ENCODE measurements around the gene SCEL. TPM values are rescaled to one million over a fixed set of nuclear protein-coding genes. Genes with fewer than 3 reads are reported as not detected.

Gene SCEL
- total RNA-seq, 4 donors from 2014 or later = 0.13 to 1.7 (median 0.29) TPM; not detected in 1

DNA sequence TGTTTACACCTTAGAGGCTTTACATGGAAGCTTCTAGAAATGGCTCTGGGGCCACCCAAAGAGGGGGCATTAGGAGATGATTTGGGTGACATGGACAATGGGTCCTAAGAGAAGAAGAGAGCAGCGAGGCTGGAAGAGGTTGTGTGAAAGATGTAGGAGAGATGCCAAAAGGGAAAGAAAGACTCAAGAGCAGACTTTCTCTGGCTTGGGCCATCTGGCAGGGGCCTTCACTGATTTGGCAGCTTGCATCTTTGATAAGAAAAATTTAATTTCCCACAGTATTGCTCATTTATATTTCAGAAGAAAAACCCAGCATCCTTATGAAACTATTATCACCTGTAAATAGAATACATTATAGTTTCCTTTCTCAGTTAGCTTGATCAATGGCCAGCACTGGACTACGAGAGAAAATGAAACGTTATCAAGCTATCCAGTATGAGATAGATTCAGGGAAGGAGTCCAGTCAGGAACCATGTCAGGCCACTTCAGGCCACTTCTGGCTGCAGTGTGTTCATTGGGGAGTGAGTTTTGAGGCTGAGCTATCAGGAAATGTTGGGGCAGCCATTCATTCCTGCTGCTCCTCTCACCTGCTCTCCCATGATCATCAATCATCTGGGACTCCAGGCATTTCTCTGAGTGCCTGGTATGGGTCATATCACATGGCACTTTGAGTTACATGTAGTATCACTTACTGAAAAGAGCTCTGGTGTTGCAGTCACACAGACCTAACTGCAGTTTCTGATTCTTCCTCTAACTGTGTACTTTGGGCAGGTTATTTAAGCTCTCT, 10.3 kb downstream of the SCEL start:
- 80% methylated on average over 3 of the region's 3 CpGs for WGBS
- Histone ChIP-seq H3K9me3 (no peaks in the 10 kb centered on the region), H3K36me3 (no peaks in the 10 kb centered on the region), H3K4me3 (no peak overlapping the region), H3K27me3 (no peaks in the 10 kb centered on the region), H3K4me1 (peaks cover 12 to 17% (median 15%) of the 10 kb centered on the region in 4 donors), H3K27ac (replicated peaks in 1 of 4) (no peak overlapping the region)
- DNase-seq (ENCODE audit: extremely low spot score) = peak; percentile 39
- intact Hi-C loops (cut with DNase I) = no loop called here
- TF ChIP-seq POLR2AphosphoS5 (IDR thresholded peaks at IDR 0.05) (no peak), EP300 (IDR thresholded peaks at IDR 0.05) (no peak), POLR2A (IDR thresholded peaks at IDR 0.05; ENCODE audit: low read depth) (no peak)
- TF ChIP-seq, protein P1, sequence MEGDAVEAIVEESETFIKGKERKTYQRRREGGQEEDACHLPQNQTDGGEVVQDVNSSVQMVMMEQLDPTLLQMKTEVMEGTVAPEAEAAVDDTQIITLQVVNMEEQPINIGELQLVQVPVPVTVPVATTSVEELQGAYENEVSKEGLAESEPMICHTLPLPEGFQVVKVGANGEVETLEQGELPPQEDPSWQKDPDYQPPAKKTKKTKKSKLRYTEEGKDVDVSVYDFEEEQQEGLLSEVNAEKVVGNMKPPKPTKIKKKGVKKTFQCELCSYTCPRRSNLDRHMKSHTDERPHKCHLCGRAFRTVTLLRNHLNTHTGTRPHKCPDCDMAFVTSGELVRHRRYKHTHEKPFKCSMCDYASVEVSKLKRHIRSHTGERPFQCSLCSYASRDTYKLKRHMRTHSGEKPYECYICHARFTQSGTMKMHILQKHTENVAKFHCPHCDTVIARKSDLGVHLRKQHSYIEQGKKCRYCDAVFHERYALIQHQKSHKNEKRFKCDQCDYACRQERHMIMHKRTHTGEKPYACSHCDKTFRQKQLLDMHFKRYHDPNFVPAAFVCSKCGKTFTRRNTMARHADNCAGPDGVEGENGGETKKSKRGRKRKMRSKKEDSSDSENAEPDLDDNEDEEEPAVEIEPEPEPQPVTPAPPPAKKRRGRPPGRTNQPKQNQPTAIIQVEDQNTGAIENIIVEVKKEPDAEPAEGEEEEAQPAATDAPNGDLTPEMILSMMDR (IDR thresholded peaks at IDR 0.05) = no peak

DNA sequence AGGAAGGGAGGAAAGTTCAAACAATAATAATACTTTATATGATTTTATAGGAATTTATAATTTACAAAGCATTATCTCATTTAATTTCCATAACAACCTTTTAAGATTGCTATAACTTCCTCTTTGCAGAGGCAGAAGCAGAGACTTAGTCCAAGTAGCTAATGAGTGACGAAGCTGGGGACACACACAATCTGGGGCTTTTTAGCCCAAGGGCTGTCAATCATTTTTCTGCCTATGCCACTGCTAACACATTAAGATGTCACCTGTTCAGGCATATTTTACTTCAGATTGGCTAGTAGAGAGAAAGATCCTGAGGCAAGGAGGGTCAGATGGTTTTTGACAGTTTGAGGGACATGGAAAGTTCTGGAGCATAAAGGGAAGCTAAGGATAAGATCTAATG, 12.6 kb downstream of the SCEL start:
- no peak overlapping the region for H3K27ac ChIP-seq (replicated peaks in 1 of 4)
- 100% methylated on average over 1 of the region's 1 CpG for WGBS
- no peak for TF ChIP-seq EP300 (IDR thresholded peaks at IDR 0.05)

DNA sequence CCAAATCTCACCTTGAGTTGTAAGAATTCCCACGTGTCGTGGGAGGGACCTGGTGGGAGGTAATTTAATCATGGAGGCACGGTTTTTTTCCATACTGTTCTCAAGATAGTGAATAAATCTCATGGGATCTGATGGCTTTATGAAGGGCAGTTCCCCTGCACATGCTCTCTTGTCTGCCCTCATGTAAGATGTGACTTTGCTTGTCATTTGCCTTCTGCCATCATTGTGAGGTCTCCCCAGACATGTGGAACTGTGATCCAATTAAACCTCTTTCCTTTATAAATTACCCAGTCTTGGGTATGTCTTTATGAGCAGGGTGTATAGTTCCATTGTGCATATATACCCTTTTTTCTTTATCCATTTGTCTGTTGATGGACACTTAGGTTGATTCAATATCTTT, 13.1 kb downstream of the SCEL start:
- H3K27me3 ChIP-seq = no peaks in the 10 kb centered on the region

More for the DNA sequence above, 12.6 kb downstream of the SCEL start:
- no peak for DNase-seq (ENCODE audit: extremely low spot score)
- intact Hi-C loops (cut with DNase I) = no loop called here
- Histone ChIP-seq H3K9me3 (no peaks in the 10 kb centered on the region), H3K4me3 (no peak overlapping the region), H3K27me3 (no peaks in the 10 kb centered on the region), H3K4me1 (peaks cover 12 to 17% (median 15%) of the 10 kb centered on the region in 4 donors), H3K36me3 (no peaks in the 10 kb centered on the region)

DNA sequence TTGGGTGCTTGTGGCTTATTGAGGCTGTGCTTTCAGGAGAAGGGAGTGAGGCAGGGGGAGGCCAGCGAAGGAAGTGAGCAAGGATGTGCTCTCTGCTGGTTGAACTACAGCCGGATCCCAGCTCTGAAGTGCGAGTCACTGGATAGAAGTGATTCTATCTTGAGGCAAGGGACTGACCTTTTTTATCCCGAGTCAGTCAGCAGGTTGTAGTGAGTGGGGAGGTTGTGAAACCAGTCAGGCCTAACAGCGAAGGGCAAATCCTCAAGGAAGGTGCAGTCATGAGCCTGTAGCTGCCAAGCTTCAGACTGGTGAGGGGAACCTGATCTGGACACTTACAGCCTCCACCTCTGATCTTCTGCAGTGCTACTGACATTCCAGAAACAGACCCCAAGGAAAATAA, 18.6 kb downstream of the SCEL start:
- Histone ChIP-seq H3K4me1 (no peaks in the 10 kb centered on the region), H3K27me3 (no peaks in the 10 kb centered on the region), H3K4me3 (no peak overlapping the region), H3K27ac (replicated peaks in 1 of 4) (no peak overlapping the region), H3K36me3 (no peaks in the 10 kb centered on the region), H3K9me3 (no peaks in the 10 kb centered on the region)
- no peak for DNase-seq (ENCODE audit: extremely low spot score)
- TF ChIP-seq, protein P1 (IDR thresholded peaks at IDR 0.05) = no peak
- TF ChIP-seq EP300 (IDR thresholded peaks at IDR 0.05) (no peak), POLR2A (IDR thresholded peaks at IDR 0.05; ENCODE audit: low read depth) (no peak), POLR2AphosphoS5 (IDR thresholded peaks at IDR 0.05) (no peak)
- 93% methylated on average over 4 of the region's 5 CpGs for WGBS
- intact Hi-C loops (cut with DNase I) = no loop called here

More for the DNA sequence above, 13.1 kb downstream of the SCEL start:
- no peaks in the 10 kb centered on the region for H3K36me3 ChIP-seq
- peaks cover 12 to 16% (median 14%) of the 10 kb centered on the region in 4 donors for H3K4me1 ChIP-seq
- no peaks in the 10 kb centered on the region for H3K9me3 ChIP-seq
- no peak overlapping the region for H3K27ac ChIP-seq (replicated peaks in 1 of 4)
- H3K4me3 ChIP-seq = no peak overlapping the region
- 90% methylated on average over 3 of the region's 3 CpGs for WGBS
- DNase-seq (ENCODE audit: extremely low spot score) = no peak
- TF ChIP-seq POLR2A (IDR thresholded peaks at IDR 0.05; ENCODE audit: low read depth) = no peak
- TF ChIP-seq POLR2AphosphoS5 (IDR thresholded peaks at IDR 0.05) = no peak
- no peak for TF ChIP-seq EP300 (IDR thresholded peaks at IDR 0.05)
- TF ChIP-seq, protein P1 (IDR thresholded peaks at IDR 0.05) = no peak
- intact Hi-C loops (cut with DNase I) = no loop called here

DNA sequence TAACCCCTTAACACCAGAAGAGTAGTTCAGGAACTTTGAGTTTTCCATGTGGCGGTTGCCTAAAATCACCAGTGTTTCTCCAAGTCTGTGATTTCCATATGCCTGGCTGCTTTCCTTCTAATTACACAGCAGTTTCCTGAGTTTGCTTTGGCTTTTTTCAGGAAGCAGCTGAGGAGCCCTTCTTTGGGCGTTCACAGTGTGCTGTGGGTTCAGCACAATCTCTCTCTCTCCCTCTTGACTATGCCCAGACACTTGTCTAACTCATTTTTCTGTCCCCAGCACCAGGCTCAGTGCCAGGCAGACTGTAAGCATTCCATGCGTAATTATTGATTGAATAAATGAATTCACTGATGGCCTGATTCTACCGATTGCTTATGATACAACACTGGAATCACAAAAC, 19.7 kb downstream of the SCEL start:
- no peaks in the 10 kb centered on the region for H3K4me1 ChIP-seq
- H3K4me3 ChIP-seq = no peak overlapping the region
- H3K27ac ChIP-seq (replicated peaks in 1 of 4) = no peak overlapping the region
- H3K36me3 ChIP-seq = no peaks in the 10 kb centered on the region
- no peak for DNase-seq (ENCODE audit: extremely low spot score)
- 70% methylated on average over 4 of the region's 4 CpGs for WGBS
- H3K27me3 ChIP-seq = no peaks in the 10 kb centered on the region
- TF ChIP-seq EP300 (IDR thresholded peaks at IDR 0.05) (no peak), POLR2A (IDR thresholded peaks at IDR 0.05; ENCODE audit: low read depth) (no peak), POLR2AphosphoS5 (IDR thresholded peaks at IDR 0.05) (no peak)
- TF ChIP-seq, protein P1 (IDR thresholded peaks at IDR 0.05) = no peak
- intact Hi-C loops (cut with DNase I) = no loop called here
- no peaks in the 10 kb centered on the region for H3K9me3 ChIP-seq

Data from esophagus muscularis mucosa (tissue), 4 donors.